Thyroid gland (tissue), 4 donors: ENCODE results near the gene ARMH3.

Experiments
- CTCF ChIP-seq, 6 experiments: fragments of 200-600 bp in 3 of 6; fragments of 450-650 bp in 3 of 6; sonication (generic) in 3 of 6; IDR thresholded peaks; one replicate each; pipeline ENCODE4 v1.5.1; 2016 to 2019; ENCODE audit warnings: antibody characterized with exemption in 6 of 6, mild to moderate bottlenecking in 2 of 6, inconsistent platforms in 1 of 6, moderate library complexity in 1 of 6
- POLR2A ChIP-seq, 2 donors: fragments of 450-650 bp; IDR thresholded peaks; one replicate each; pipeline ENCODE4 v1.6.1; 2017; ENCODE audit warnings: antibody characterized with exemption in 2 of 2, mild to moderate bottlenecking in 2 of 2, moderate library complexity in 1 of 2

DNA sequence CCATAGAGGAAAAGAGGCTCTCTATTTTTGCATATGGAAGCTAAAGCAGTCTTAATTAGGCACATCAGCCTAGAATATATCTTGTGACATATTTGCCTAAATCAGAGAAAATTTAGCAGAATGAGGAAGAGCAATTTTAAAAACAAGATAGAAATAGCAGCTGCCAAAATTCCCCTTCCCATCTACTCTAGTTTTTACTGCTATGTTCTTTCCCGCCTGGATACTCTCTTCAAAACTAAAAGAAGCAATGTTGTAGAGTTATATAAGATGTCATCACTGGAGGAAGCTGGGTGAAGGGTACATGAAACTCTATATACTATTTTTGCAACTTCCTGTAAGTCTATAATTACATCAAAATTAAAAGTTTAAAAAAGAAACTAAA, 87.0 kb downstream of the ARMH3 start:
- TF ChIP-seq CTCF (IDR thresholded peaks at IDR 0.05), result no peak
- TF ChIP-seq POLR2A (IDR thresholded peaks at IDR 0.05), result no peak
